ENCODE data around the gene ARGLU1.

- TF ChIP-seq, protein P1, sequence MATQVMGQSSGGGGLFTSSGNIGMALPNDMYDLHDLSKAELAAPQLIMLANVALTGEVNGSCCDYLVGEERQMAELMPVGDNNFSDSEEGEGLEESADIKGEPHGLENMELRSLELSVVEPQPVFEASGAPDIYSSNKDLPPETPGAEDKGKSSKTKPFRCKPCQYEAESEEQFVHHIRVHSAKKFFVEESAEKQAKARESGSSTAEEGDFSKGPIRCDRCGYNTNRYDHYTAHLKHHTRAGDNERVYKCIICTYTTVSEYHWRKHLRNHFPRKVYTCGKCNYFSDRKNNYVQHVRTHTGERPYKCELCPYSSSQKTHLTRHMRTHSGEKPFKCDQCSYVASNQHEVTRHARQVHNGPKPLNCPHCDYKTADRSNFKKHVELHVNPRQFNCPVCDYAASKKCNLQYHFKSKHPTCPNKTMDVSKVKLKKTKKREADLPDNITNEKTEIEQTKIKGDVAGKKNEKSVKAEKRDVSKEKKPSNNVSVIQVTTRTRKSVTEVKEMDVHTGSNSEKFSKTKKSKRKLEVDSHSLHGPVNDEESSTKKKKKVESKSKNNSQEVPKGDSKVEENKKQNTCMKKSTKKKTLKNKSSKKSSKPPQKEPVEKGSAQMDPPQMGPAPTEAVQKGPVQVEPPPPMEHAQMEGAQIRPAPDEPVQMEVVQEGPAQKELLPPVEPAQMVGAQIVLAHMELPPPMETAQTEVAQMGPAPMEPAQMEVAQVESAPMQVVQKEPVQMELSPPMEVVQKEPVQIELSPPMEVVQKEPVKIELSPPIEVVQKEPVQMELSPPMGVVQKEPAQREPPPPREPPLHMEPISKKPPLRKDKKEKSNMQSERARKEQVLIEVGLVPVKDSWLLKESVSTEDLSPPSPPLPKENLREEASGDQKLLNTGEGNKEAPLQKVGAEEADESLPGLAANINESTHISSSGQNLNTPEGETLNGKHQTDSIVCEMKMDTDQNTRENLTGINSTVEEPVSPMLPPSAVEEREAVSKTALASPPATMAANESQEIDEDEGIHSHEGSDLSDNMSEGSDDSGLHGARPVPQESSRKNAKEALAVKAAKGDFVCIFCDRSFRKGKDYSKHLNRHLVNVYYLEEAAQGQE (IDR thresholded peaks at IDR 0.05; ENCODE audit: unreplicated experiment) = no peak
- TF ChIP-seq CTCF (conservative IDR thresholded peaks at IDR 0.05; ENCODE audit: low read depth in 2 of 2) (no peak), EZH2 (IDR thresholded peaks at IDR 0.05; ENCODE audit: low read depth, unreplicated experiment) (no peak)
Measured at GRCh38 chr13:106609116-106609515, 41.2 kb upstream of the ARGLU1 start.

Data from GM23338 (cell line).